Activated naive CD4-positive, alpha-beta T cell treated with anti-CD3 and anti-CD28 coated beads for 36 hours (primary cell): ENCODE results near the gene RRAD. TPM values are rescaled to one million over a fixed set of nuclear protein-coding genes. Genes with fewer than 3 reads are reported as not detected.
A peak's percentile ranks its signal among the peaks of the same experiment; 100 is the strongest.
"Not testable (repeated sequence)": the region's sequence is repeated elsewhere in the genome, so short reads cannot be mapped to it uniquely, and the experiment has no call there.

Experiments used
- CTCF ChIA-PET: fragments of 350-600 bp; sonication (Branson Sonifier 250); formaldehyde crosslinking; loops from one replicate; lab custom pipeline; 2021; ENCODE audit warnings: antibody characterized with exemption; lab: Charles Lee
- DNase-seq: peaks from one replicate; pipeline ENCODE4 v3.0.0-alpha.2; 2020
- H3K27ac Mint-ChIP-seq: one replicate; pipeline ENCODE4 v1.8.0; 2021; ENCODE audit warnings: mild to moderate bottlenecking, mixed read lengths
- H3K27me3 Mint-ChIP-seq: one replicate; pipeline ENCODE4 v1.8.0; 2021; ENCODE audit warnings: low read depth, mixed read lengths
- H3K36me3 Mint-ChIP-seq: one replicate; pipeline ENCODE4 v1.8.0; 2021; ENCODE audit warnings: low read depth, mixed read lengths
- H3K4me1 Mint-ChIP-seq: one replicate; pipeline ENCODE4 v1.8.0; 2021; ENCODE audit warnings: low read depth, mixed read lengths
- H3K4me3 Mint-ChIP-seq: one replicate; pipeline ENCODE4 v1.8.0; 2021; ENCODE audit warnings: mild to moderate bottlenecking, moderate library complexity, mixed read lengths
- H3K9me3 Mint-ChIP-seq: one replicate; pipeline ENCODE4 v1.8.0; 2021; ENCODE audit warnings: mixed read lengths
- intact Hi-C: fragments of 100-400 bp; cut with micrococcal nuclease; formaldehyde crosslinking; loops from one replicate; pipeline ENCODE4 v1.15.1; 2023
- total RNA-seq, 2 experiments: library from RNA; stranded (reverse); gene quantifications; one replicate each; pipeline ENCODE4 v1.2.3, GENCODE V29; 2021

Gene RRAD
- total RNA-seq, 2 experiments from 2014 or later, result 0.25 TPM; not detected in 1

GRCh38 chr16:66960270-66960669 is 34.9 kb upstream of the RRAD start:
- Mint-ChIP-seq H3K4me1 (peaks cover 19% of the 10 kb centered on the region), H3K27me3 (no peaks in the 10 kb centered on the region), H3K4me3 (no peak overlapping the region), H3K9me3 (no peaks in the 10 kb centered on the region), H3K27ac (no peak overlapping the region), H3K36me3 (no peaks in the 10 kb centered on the region)
- intact Hi-C loops, result no loop called here
- CTCF ChIA-PET, result interaction anchor here (0.7 to 3.1 kb wide), 12 partner anchors 8 to 437 kb away, joined by 3 to 13 read pairs (median 3); partner anchors contain the start of genes FBXL8 and TRADD
- no peak for DNase-seq

DNA sequence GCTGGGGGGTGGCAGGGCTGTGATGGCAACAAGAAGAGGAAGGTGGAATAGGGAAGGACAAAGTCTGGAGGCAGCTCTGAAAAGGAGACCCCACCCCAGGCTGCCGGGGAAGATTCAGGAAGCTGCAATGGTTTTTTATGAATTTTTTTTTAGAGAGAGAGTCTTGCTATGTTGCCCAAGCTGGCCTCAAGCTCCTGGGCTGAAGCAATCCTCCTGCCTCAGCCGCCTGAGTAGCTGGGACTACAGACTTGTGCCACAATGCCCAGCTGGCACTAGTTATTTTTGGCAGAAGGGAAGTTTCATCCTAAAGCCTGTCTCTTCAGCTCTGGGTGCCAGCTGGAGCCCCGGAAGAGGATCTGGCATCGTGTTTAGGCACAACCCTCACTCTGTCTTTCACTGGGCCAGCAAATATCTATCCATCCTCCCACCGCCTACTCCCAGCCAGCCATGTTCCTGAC is 34.4 kb upstream of the RRAD start:
- Mint-ChIP-seq H3K9me3 (no peaks in the 10 kb centered on the region), H3K27me3 (no peaks in the 10 kb centered on the region), H3K4me1 (peaks cover 19% of the 10 kb centered on the region), H3K4me3 (no peak overlapping the region), H3K36me3 (no peaks in the 10 kb centered on the region), H3K27ac (no peak overlapping the region)
- intact Hi-C loops, result loop anchor here (10.0 kb wide), 1 partner anchor 455 kb away; the partner anchor contains the start of gene ZDHHC1
- no peak for DNase-seq
- CTCF ChIA-PET, result interaction anchor here (0.6 to 3.1 kb wide), 8 partner anchors 10 to 437 kb away, joined by 3 to 13 read pairs (median 3); partner anchors contain the start of genes FBXL8, MATCAP1 and TRADD

DNA sequence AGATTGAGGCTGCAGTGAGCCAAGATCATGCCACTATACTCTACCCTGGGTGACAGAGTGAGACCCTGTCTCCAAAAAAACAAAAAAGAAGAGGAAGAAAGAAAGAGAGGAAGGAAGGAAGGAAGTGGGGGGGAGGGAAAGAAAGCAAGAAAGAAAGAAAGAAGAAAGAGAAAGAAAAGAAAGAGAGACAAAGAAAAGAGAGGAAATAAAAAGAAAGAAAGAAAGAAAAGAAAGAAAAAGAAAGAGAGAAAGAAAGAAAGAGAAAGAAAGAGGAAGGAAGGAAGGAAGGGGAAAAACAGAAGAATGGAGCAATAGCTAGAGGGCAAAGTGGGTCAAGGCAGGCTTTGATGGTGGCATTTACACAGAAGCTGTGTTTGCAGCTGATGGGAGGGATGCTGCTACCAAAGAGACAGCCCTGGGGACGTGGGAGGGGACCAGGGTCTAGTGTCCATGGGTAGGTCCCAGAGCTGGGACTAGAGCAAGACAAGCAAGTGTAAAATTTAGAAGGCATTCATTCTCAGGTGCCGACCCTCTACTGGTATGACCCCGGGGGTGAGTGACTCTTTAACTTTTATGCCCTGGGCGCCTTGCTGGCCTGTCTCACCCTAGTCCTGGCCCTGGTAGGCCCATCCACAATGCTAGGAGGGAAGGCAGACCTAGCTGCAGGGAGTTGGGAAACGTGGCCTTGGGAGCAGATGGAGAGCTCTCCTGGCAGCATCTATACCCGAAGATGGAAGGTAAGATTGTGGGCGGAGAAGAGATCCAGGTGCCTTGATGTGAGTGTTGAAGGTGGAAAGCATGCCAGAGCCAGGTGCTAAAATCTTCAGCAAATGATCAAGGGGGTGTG is 33.7 kb upstream of the RRAD start:
- DNase-seq, result no peak
- no peaks in the 10 kb centered on the region for H3K27me3 Mint-ChIP-seq
- CTCF ChIA-PET, result interaction anchor here (0.6 to 3.1 kb wide), 12 partner anchors 9 to 224 kb away, joined by 3 to 13 read pairs (median 4); partner anchors contain the start of genes FBXL8 and MATCAP1
- no peaks in the 10 kb centered on the region for H3K36me3 Mint-ChIP-seq
- intact Hi-C loops, result loop anchor here (10.0 kb wide), 1 partner anchor 456 kb away; the partner anchor contains the start of gene ZDHHC1
- H3K27ac Mint-ChIP-seq, result no peak overlapping the region
- H3K9me3 Mint-ChIP-seq, result no peaks in the 10 kb centered on the region
- H3K4me3 Mint-ChIP-seq, result no peak overlapping the region
- H3K4me1 Mint-ChIP-seq, result peaks cover 19% of the 10 kb centered on the region

DNA sequence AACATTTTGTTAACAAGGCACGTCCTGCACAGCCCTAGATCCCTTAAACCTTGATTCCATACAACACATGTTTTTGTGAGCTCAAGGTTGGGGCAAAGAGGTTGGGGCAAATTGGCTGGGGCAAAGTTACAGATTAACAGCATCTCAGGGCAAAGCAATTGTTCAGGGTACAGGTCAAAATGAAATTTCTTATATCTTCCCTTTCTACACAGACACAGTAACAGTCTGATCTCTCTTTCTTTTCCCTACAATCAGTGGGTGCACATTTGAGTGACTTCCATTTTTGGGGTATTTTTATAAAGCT is 30.8 kb upstream of the RRAD start:
- not testable (repeated sequence) for H3K9me3 Mint-ChIP-seq, H3K27ac Mint-ChIP-seq, H3K4me3 Mint-ChIP-seq, H3K36me3 Mint-ChIP-seq, DNase-seq
- CTCF ChIA-PET, result interaction anchor here (0.6 to 2.1 kb wide), 4 partner anchors 16 to 198 kb away, joined by 3 to 5 read pairs (median 4); partner anchors contain the start of gene B3GNT9
- peaks cover 14% of the 10 kb centered on the region for H3K27me3 Mint-ChIP-seq
- H3K4me1 Mint-ChIP-seq, result peaks cover 12% of the 10 kb centered on the region
- intact Hi-C loops, result loop anchor here (10.0 kb wide), 1 partner anchor 459 kb away; the partner anchor contains the start of gene ZDHHC1

DNA sequence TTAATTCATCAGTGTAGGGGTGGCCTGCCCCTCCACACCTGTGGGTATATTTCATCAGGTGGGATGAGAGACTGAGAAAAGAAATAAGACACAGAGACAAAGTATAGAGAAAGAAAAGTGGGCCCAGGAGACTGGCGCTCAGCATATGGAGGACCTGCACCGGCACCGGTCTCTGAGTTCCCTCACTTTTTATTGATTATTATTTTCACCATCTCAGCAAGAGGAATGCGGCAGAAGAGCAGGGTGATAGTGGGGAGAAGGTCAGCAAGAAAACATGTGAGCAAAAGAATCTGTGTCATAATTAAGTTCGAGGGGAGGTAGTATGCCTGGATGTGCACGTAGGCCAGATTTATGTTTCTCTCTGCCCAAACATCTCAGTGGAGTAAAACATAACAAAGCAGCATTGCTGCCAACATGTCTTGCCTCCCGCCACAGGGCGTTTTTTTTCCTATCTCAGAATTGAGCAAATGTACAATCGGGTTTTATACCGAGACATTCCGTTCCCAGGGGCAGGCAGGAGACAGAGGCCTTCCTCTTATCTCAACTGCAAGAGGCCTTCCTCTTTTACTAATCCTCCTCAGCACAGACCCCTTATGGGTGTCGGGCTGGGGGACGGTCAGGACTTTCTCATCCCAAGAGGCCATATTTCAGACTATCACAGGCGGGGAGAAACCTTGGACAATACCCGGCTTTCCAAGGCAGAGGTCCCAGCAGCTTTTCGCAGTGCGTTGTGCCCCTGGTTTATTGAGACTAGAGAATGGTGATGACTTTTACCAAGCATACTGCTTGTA is 30.2 kb upstream of the RRAD start:
- CTCF ChIA-PET, result interaction anchor here (0.6 to 2.1 kb wide), 3 partner anchors 16 to 198 kb away, joined by 3 to 5 read pairs (median 4); no protein-coding TSS in a partner anchor
- not testable (repeated sequence) for H3K36me3 Mint-ChIP-seq, H3K27ac Mint-ChIP-seq, H3K4me3 Mint-ChIP-seq, DNase-seq, H3K9me3 Mint-ChIP-seq
- peaks cover 13% of the 10 kb centered on the region for H3K4me1 Mint-ChIP-seq
- intact Hi-C loops, result loop anchor here (2.0 to 10.0 kb wide), 3 partner anchors 61 to 459 kb away; partner anchors contain the start of genes PLEKHG4 and ZDHHC1
- peaks cover 15% of the 10 kb centered on the region for H3K27me3 Mint-ChIP-seq

GRCh38 chr16:66954097-66954659 is 28.8 kb upstream of the RRAD start:
- Mint-ChIP-seq H3K36me3 (no peaks in the 10 kb centered on the region), H3K27me3 (peaks cover 27% of the 10 kb centered on the region), H3K27ac (no peak overlapping the region), H3K4me1 (peaks cover 14% of the 10 kb centered on the region), H3K9me3 (no peaks in the 10 kb centered on the region), H3K4me3 (no peak overlapping the region)
- intact Hi-C loops, result loop anchor here (1.0 to 10.0 kb wide), 8 partner anchors 23 to 461 kb away; partner anchors contain the start of genes PLEKHG4 and ZDHHC1
- CTCF ChIA-PET, result interaction anchor here (0.6 to 2.8 kb wide), 13 partner anchors 9 to 1309 kb away, joined by 3 to 13 read pairs (median 4); no protein-coding TSS in a partner anchor
- DNase-seq, result peak; percentile 90

DNA sequence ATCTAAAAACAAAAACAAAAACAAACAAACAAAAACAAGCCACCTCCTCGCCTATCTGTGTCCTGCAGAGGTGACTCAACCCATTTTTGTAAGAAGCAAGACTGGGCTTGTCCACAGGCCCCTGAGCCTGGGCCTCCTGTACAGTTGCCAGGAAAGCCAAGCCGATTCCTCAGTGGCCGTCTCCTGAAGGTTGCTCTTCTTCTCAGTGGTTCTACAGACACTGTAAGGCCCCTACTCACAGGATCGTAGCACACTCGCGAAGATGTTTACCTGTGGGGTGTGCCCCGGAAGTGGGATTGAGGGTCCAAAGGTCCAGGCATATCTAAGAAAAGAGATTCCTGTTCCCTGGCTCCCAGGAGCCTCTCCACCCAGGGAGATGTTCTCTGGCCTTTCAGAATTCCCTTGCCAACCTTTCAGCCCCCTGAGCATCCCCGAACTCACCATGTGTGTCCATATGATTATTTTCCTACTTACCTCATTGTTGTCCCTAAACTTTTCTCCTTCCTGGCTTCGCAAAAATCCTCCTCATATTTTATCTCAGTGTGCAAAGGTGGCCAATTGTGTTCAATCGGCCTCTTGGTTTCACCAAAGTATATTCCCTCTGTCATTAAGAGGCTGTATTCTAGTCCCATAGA is 28.2 kb upstream of the RRAD start:
- H3K4me1 Mint-ChIP-seq, result peaks cover 12% of the 10 kb centered on the region
- no peaks in the 10 kb centered on the region for H3K36me3 Mint-ChIP-seq
- H3K4me3 Mint-ChIP-seq, result no peak overlapping the region
- H3K27ac Mint-ChIP-seq, result no peak overlapping the region
- CTCF ChIA-PET, result interaction anchor here (0.6 to 2.8 kb wide), 14 partner anchors 10 to 232 kb away, joined by 3 to 13 read pairs (median 4); partner anchors contain the start of gene NOL3
- no peak for DNase-seq
- H3K9me3 Mint-ChIP-seq, result no peaks in the 10 kb centered on the region
- H3K27me3 Mint-ChIP-seq, result peaks cover 32% of the 10 kb centered on the region
- intact Hi-C loops, result loop anchor here (1.0 to 10.0 kb wide), 8 partner anchors 24 to 461 kb away; partner anchors contain the start of genes PLEKHG4 and ZDHHC1

DNA sequence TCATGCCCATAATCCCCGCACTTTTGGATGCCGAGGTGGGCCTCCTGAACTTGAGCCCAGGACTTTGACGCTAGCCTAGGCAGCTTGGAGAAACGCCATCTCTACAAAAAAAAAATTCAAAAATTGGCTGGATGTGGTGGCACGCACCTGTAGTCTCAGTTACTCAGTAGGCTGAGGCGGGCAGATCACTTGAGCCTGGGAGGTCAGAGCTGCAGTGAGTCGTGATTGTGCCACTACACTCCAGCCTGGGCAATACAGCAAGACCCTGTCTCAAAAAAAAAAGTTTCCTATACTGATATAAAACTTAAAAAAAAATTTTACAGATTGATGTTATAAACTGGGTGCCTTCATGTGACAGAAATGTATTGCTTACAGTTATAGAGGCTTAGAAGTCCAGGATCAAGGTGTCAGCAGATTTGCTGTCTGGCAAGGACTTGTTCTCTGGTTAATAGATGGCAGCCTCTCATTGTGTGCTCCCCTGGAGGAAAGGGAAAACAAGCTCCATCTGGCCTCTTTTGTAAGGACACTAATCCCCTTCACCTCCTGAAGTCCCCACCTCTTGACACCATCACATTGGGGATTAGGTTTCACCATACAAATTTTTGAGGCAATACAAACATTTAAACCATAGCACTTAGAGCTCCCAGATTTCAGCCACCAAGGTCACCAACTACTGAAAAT is 27.2 kb upstream of the RRAD start:
- Mint-ChIP-seq H3K36me3 (no peaks in the 10 kb centered on the region), H3K9me3 (no peaks in the 10 kb centered on the region), H3K4me3 (no peak overlapping the region), H3K27ac (no peak overlapping the region), H3K27me3 (peaks cover 38% of the 10 kb centered on the region), H3K4me1 (peaks cover 16% of the 10 kb centered on the region)
- intact Hi-C loops, result loop anchor here (10.0 kb wide), 1 partner anchor 462 kb away; the partner anchor contains the start of gene ZDHHC1
- CTCF ChIA-PET, result interaction anchor here (0.6 to 2.8 kb wide), 12 partner anchors 8 to 218 kb away, joined by 3 to 13 read pairs (median 4); partner anchors contain the start of genes CES3 and NOL3
- no peak for DNase-seq

DNA sequence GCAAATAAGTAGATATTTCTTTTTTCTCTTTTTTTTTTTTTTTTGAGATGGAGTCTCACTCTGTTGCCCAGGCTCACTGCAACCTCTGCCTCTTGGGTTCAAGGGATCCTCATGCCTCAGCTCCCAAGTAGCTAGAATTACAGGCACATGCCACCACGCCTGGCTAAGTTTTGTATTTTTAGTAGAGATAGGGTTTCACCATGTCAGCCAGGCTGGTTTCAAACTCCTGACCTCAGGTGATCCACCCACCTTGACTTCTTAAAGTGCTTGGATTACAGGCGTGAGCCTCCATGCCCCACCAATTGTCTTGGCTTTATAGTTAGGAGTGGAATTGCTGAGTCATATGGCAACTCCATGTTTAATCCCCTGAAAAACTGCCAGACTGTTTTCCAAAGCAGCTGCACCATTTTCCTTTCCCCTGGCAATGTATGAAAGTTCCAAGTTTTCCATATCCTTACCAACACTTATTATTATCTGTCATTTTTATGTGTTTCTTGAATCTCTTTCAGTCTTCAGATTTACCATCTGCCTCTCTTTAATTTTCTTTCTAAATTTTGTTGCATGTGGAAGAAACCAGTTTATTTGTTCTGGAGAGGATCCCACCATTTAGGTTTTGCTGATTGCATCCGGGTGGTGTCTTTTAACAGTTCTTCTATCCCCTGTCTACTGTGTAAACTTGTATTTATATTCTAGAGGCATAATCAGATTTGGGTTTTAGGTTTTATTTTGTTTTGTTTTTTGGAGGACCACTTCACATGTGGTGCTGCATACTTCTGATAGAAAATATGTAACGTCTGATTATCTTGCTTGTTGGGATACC is 25.8 kb upstream of the RRAD start:
- CTCF ChIA-PET, result interaction anchor here (1.6 kb wide), 1 partner anchor 10 kb away, joined by 4 read pairs; the partner anchor contains the start of gene CES3
- intact Hi-C loops, result loop anchor here (10.0 kb wide), 1 partner anchor 464 kb away; the partner anchor contains the start of gene ZDHHC1
- DNase-seq, result no peak
- H3K9me3 Mint-ChIP-seq, result no peaks in the 10 kb centered on the region
- no peaks in the 10 kb centered on the region for H3K36me3 Mint-ChIP-seq
- H3K27ac Mint-ChIP-seq, result no peak overlapping the region
- peaks cover 38% of the 10 kb centered on the region for H3K27me3 Mint-ChIP-seq
- H3K4me3 Mint-ChIP-seq, result no peak overlapping the region
- peaks cover 18% of the 10 kb centered on the region for H3K4me1 Mint-ChIP-seq

GRCh38 chr16:66950437-66950836 is 25.1 kb upstream of the RRAD start:
- intact Hi-C loops, result loop anchor here (10.0 kb wide), 1 partner anchor 464 kb away; the partner anchor contains the start of gene ZDHHC1
- Mint-ChIP-seq H3K9me3 (no peaks in the 10 kb centered on the region), H3K36me3 (no peaks in the 10 kb centered on the region), H3K27me3 (peaks cover 38% of the 10 kb centered on the region), H3K4me1 (peaks cover 18% of the 10 kb centered on the region), H3K27ac (no peak overlapping the region), H3K4me3 (no peak overlapping the region)
- CTCF ChIA-PET, result interaction anchor here (0.7 kb wide), 1 partner anchor 9 kb away, joined by 3 read pairs; no protein-coding TSS in a partner anchor
- DNase-seq, result no peak
